G401.6 (cell line): ENCODE measurements around the gene PSAP.

Experiments used
- FAIRE-seq: peaks from 2 replicates; lab custom pipeline; 2012; peaks lifted over from hg19 to GRCh38; lab: Jason Lieb, UNC

The PSAP gene

GRCh38 chr10:71766717-71767419 lies 84.2 kb downstream of the PSAP start:
- FAIRE-seq = no peak
